Regular cardiac myocyte (primary cell): ENCODE data around the gene RTL10. TPM values are rescaled to one million over a fixed set of nuclear protein-coding genes. Genes with fewer than 3 reads are reported as not detected.

Source experiments
- total RNA-seq: library from RNA; depleted of rRNA; stranded (reverse); fragments of >200 nt; gene quantifications from 2 replicates; pipeline ENCODE4 v1.2.3, GENCODE V29; 2014

RTL10 gene
- total RNA-seq = 8.2 and 8.5 TPM in 2 replicates

GRCh38 chr22:19854778-19855503, at the start of gene RTL10, which contains the start of gene GNB1L:
Gene RTL10 (minus strand): TSS chr22:19854874. CDS start chr22:19852261, 2,613 bp downstream.
Gene GNB1L (minus strand): TSS chr22:19854874. CDS start chr22:19821355, 33,519 bp downstream.

Other genes starting within 250 kb of the RTL10 start
- gene SEPTIN5, start 140.4 kb downstream of the RTL10 start, total RNA-seq = 12.1 and 39.2 TPM in 2 replicates
- gene GP1BB, start 131.3 kb downstream of the RTL10 start, total RNA-seq = 0.77 and 2.5 TPM in 2 replicates
- gene TBX1, start 94.1 kb downstream of the RTL10 start, total RNA-seq = under 0.01 and 0.85 TPM in 2 replicates
- gene GNB1L, start within 50 bp of the RTL10 start, total RNA-seq = 3.1 and 6.9 TPM in 2 replicates
- 340 and 403 TPM in 2 replicates for gene COMT, start 86.9 kb upstream of the RTL10 start, total RNA-seq
- 13.5 and 17.4 TPM in 2 replicates for gene TXNRD2, start 86.9 kb upstream of the RTL10 start, total RNA-seq
- gene ARVCF, start 161.9 kb upstream of the RTL10 start, total RNA-seq = 6.5 and 11.3 TPM in 2 replicates
- gene TANGO2, start 166.2 kb upstream of the RTL10 start, total RNA-seq = 49.7 and 53.6 TPM in 2 replicates
- 14.9 and 33.7 TPM in 2 replicates for gene DGCR8, start 225.4 kb upstream of the RTL10 start, total RNA-seq